GM19438 (cell line): ENCODE measurements around the gene RAB6A.
A peak's percentile ranks its signal among the peaks of the same experiment; 100 is the strongest.
"Not testable (repeated sequence)": the region's sequence is repeated elsewhere in the genome, so short reads cannot be mapped to it uniquely, and the experiment has no call there.

Experiments used
- ATAC-seq: cut with Tn5 transposase; IDR thresholded peaks from one replicate; pipeline ENCODE4 v1.9.1; 2021; ENCODE audit warnings: low read depth; ENCODE audit not compliant: unreplicated experiment

Gene RAB6A

DNA sequence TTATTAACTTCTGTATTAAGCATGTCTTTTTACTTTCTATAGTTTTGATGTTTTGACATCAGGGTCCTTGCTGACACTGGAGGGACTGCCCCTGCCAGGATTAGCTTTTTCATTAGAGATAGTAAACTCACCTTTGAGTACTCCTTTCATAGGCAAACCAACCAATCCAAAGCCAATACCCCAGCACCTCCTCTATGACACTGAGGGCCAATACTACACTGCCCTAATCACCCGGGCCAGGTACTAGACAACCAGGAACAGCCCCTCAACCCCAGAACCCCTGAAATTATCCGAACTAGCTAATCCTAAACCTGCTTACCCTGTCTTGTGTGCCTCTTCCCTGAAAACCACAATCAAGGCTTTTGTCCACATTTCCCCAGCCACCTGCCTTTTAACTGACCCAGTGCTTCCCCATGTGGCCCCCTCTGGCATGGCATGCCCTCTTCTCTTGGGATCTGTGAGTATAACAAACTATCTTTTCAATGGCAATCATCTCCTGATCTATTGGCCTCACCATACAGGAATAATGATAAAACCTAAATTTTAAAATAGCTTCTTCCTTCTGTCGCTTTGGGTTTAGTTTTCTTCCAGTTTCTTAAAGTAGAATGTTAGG is 31.2 kb downstream of the RAB6A start:
- ATAC-seq, result no peak

DNA sequence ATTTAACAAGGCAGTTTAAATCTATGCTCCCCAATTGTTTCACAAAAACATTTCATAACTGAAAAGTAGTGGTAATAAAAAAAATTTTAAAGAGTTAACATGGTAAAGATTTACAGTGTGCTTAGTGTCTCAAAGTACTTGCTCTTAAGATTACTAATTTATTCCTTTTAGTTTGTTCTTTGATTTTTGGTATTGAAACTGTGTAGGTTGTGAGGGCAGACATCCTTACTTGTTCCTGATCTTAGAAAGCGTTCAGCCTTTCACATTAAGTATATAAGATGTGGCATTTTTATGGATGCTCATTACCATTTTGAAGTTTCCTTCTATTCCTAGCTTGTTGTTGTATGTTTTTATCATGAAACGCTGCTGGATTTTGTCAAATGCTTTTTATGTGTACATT is 32.9 kb downstream of the RAB6A start:
- no peak for ATAC-seq

DNA sequence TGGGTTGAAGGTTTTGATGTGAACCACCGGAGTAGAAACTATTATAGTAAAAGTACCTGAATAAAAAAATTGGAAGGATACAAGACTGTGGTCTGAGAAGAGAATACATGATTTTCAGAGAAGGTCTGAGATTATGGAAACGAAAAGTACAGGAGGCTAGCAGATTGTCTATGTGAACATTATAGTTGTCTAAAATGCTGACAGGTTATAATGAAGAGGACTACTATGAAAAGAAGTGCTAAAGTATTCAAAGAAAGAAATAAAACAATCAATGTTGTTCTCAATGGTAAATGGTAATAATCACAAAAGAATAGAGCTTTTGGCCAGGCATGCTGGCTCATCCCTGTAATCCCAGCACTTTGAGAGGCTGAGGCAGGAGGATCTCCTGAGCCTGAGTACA is 34.0 kb downstream of the RAB6A start:
- no peak for ATAC-seq

DNA sequence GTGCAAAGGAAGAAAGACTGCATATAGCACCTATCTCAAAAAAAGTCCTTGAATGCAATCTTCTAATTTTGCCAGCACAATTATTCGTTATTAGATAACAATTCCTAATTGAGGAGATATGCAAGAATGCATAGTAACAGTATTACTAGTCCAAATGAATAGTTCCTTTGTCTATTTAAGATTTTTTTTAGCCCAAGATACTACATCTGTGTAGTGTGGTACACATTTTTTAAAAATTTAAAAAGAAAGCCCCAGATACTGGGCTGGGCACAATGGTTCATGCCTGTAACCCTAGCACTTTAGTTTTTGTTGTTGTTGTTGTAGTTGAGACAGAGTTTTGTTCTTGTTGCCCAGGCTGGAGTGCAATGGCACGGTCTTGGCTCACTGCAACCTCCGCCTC is 43.7 kb downstream of the RAB6A start:
- no peak for ATAC-seq

DNA sequence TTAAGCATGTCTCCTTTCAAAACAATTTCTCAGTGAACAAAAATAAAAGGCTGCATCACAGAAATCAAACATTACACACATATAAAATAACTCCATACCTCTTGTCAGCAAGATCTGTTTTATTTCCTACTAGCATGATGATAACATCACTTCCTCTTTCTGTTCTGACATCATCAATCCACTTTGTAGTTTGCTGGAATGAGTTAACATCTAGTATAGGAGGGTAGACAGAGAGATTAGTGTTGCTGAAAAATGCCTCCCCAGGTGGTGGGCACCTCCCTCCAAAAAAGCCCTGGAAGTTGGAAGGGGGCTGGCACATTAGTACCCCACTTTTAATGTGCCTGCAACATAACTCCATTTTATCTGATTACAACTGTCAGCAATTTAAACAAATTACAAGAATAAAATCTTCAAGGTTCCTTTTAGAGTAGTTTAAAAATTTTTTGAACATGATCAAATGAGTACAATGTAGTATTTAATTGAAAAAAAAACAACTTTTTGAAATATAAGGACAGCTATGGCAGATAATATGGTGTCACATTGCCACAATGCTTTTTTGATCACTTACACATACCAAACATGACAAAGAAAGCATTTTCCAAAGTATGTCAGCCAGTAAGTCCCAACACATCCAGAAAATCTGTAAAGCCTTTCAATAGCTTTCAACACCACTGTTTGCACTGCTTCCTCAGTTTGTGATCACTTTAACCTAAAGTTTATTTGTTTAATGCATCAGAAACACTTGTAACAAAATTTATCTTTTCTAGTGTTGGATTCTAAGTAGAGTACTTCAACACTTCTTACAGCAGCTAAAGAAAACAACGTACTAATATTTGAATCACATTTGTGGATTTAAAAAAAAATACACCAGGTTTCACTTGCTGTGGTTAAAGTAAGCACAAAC is 44.5 kb downstream of the RAB6A start:
- no peak for ATAC-seq

DNA sequence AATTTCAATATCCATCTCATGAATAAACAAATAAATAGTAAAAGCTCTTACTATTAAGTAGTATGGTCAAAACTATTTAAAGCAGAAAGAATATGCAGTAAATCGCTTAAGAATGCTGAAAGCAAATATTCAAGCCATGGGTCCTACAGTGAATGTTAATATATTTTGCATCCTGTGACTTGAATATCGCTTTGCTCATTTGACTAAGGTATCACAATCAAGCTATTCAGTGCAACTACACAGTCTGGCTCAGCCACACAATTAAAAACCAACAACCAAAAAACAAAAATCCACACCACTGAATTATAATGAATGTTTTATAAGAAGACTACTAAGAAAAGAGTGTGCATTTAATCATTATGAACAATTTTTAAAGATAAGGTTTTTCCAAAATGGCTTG is 45.3 kb downstream of the RAB6A start:
- ATAC-seq, result no peak

DNA sequence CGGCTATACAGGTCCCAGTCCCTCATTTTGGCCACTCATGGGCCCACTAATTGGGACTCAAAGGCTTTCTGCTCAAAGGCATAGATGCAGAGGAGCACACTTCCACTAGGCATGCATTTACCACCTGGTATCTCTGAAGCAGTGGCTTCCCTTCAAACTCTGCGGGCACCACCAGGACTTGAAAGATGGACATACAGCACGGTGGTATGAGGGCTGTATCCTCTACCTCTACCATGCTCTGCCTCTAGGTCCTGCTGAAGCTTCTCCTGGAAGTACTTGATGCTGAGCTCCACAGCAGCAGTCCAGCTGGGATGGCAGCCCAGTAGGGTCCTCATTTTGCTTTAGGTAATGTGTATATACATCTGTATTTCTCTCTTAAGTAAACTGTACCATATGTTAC is 49.9 kb downstream of the RAB6A start:
- no peak for ATAC-seq

DNA sequence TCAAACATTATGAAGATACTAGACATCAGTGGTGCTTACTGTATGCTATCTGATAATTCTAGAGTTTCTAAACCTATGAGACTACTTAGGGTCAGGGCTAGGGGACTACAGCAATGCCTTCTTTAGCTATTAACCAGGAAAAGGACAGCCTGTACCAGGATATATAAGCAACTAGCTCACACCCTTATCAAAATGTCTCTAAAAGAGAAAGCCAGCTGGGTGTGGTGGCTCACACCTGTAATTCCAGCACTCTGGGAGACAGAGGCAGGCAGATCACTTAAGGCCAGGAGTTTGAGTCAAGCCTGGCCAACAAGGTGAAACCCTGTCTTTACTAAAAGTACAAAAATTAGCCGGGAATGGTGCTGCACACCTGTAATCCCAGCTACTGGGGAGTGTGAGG is 55.8 kb downstream of the RAB6A start:
- ATAC-seq, result no peak

DNA sequence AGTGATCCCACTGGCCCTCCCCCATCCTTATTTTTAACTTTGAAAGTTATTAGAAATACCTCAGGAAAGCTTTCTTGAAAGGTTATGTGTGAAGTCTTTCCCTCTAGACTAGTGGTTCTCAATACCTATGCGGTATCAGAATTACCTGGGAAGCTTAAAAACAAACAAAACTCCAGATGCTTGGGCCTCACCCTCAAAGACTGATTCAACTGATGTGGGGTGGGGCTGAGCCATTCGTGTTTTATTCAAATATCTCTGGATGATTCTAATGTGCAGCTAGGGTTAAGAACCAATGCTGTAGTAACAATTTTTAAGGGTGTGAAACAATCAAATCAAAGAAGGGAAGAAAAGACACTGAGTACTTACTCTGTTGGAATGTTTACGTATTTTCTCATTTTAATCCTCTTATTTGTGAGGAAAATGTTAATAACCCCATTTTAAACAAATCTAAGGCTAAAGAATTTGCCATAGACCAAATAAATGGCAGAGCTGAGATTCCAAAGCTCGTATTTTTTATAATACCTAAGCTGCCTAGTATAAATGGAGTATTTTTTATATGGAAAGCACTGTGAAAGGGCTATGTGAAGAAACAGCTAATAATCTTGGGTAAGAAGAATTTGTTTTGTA is 66.9 kb downstream of the RAB6A start:
- no peak for ATAC-seq

DNA sequence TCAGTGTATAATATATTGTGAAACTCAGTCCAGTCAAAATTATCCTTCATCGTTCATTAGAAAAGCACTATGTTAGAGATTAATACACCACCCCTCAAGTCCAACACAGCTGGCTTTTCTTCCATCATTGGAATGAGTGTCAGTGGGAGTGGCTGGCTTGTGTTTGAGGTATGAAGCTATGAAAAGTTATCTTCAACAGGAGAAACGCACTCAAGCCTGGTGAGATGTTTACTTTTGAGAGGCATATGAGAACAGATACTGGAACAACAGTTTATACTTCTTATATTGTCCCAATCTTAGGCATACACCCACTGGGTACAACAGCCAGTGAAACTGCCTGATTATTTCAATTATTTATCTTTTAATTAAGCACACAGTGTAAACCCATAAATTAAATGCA is 80.2 kb downstream of the RAB6A start:
- no peak for ATAC-seq

DNA sequence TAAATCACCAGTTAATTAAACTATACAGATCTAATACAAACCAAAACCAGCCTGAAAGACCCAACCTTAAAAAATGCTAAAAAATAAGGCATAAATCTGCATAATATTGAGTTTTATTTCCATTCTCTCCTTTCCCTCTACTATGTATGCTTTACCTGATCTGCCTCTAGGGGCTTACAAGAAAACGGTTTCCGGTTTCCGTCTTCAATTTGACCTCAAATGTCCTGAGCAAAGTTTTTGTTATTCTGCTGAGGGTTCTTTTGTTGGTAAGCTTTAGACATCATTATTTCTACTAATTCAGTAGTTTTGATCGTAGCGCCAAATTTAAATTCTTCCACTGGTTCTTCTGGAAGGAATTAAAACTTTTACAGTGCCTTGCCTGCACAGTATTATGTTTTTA is 84.3 kb downstream of the RAB6A start:
- ATAC-seq, result not testable (repeated sequence)

DNA sequence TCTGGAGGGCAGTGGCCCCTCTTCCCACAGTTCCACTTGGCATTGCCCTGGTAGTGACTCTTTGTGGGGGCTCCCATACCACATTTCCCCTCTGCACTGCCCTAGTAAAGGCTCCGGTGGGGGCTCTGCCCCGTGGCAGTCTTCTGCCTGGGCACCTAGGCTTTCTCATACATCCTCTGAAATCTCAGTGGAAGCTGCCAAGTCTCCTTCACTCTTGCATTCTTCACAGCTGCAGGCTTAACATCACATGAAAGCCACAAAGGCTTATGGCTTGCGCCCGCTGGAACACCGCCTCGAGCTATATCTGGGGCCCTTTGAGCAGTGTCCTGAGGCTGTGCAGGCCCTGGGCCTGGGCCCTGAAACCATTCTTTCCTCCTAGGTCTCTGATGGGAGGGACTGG is 89.2 kb downstream of the RAB6A start:
- ATAC-seq, result no peak

DNA sequence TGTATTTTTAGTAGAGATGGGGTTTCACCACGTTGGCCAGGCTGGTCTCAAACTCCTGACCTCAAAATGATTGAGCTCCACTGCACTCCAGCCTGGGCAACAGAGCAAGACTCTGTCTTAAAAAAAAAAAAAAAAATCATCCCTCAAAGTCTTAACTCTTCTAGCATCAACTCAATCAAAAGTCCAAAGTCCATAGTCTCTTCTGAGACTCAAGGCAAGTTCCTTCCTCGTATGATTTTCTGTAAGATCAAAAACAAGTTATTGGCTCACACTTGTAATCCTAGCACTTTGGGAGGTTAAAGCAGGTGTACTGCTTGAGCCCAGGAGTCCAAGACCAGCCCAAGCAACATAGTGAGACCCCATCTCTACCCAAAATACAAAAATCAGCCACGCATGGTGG is 90.1 kb downstream of the RAB6A start:
- ATAC-seq, result no peak

DNA sequence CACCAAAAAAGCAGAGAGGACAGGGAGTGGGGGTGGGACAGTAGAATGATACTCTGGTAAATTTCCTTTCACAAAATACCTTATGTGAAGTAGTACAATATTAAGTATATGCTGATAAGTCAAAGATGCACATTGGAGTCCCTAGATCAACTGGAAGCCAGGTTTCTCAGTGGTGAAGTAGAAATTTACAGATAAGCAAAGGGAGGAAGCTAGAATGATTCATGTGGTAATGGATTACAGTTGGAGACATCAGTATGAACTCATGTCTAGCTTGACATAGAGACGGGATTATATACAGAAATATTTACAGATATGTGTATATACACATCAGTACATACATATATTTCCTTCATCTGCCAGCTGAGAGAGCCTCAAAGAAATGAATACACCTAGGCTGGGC is 93.0 kb downstream of the RAB6A start:
- ATAC-seq, result no peak

DNA sequence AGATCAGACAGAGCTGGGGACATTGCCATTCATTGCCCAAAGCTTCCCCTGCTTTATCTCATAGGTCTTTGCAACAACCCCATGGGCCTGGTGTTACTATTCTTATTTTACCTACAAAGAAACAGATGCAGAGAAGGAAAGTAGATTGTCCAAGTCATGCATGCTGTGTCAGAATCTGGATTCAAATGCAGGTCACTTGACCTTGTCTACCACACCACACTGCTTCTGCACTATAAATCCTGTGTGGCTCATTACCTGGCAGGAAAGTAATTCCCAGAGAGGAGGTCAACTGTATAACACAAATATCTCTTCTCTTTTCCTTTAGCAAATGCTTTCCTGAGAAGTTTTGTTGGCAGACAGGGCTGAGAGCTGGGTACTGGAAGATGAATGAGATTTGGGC is 96.0 kb downstream of the RAB6A start:
- ATAC-seq, result no peak

DNA sequence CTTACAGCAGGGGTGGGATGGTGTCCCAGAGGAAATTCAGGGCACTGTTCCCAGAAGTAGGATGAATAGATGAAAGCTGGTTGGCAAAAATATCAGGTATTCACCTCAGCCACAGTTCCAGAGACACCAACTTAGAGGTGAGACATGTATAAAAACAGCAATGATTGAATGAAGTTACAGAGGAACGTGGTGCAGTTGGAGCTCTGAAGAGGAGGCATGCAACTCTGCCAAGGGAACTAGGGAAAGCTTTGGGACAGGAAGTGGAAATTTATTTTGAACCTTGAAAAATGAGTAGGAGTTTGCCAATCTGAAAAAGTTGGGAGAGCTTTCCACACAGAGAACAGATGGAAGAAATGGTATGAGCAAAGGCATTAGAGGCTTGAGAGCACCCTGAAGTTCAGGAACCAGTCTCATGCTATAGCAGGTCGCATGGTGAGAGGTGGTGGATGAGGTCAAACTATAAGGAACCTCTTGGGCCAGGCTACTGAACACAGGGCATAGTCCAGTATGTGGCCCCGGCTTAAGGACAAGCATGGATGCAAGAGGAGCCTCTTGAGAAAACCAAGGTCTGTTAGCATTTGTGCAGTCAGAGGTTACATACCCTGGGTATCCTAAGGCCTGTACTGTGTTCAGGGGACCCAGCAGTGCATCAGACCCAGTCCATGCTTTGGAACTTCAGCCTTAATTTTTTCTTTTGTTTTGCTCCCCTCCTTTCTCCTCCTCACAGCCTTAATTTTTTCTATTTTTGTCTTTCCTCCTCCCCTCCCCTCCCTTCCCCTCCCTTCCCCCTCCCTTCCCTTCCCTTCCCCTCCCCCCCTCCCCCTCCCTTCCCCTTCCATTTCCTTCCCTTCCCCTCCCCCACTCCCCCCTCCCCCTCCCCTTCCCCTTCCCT is 97.0 kb downstream of the RAB6A start:
- ATAC-seq, result no peak

DNA sequence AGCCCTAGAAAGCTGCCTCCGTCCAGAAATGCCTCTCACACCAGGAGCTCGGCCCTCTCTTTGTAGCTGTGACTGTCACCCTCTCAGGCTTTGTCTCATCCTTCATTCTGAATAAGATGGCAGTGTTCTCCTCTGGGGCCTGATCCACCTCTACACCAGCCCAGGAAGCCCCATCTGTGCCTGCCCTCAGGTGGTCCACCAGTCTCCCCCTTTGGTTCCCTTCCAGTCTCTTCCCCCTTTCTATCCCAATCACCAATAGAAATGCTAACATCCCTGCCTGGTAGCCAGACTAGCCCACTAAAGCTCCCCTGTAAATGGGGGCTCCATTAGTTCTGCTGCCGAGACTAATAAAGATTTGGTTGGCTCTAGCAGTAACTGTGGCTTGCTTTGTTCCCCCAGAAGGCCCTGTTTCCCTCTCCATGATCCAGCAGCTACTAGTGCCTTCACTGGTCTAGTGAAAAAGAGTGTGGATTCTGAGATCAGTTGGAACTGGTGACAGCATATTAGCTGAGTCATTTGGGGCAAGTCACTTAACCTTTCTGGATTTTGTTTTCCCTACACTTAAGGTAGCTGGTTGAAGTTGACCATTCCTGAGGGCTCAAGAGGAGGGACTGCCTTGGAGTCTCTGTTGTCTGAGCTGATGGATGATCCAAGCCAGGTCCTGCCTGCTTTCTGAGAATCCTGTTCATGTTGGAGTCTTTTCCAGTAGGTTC is 98.3 kb downstream of the RAB6A start:
- ATAC-seq, result no peak

DNA sequence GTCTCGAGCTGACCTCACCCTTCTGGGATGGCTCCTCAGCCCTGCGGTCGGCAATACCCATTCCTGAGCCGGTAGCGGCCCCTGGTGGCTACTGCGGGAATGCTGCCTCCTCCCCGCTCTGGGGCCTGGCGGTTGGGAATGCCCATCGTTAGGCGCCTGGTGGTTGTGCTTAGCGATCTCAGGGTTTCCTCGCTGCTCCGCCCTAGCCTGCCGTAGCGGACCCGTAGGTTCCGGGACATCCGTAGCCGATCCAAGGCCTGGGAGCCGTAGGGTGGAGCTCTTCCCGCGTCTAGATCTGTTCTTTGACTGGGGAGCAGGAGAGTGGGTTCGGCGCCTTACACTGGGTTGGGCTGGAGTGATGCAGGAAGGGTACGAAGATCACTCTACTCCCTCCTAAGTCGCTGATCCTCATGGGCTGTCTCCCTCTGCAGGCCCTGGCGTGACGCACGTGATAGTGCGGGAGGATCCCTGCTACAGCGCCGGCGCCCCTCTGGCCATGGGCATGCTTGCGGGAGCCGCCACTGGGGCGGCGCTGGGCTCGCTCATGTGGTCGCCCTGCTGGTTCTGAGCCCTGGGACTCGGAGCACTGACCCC is 99.7 kb downstream of the RAB6A start:
- ATAC-seq, result peak; percentile 81

DNA sequence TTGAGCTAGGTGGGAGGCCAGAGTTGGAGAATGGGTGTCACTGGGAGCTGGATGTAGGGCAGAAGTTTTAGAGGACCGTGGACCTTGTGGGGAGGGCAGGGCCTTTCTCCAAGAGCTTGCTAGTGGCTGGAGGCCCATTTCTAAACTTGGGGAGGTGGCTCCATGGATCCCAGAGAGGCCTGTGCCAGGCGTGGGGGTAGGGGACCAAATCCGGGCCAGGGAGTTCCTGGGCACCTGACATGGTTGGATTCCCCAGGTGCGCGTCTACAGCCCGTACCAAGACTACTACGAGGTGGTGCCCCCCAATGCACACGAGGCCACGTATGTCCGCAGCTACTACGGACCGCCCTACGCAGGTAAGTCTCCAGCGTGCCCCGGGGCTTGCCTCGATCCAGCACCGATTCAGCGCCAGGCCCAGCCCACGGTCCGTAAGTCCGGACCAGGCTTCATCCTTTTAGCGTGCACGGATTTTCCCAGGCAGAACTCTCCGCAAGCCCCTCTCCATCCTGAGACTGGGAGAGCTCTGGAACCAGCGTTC is 100.3 kb downstream of the RAB6A start:
- no peak for ATAC-seq

DNA sequence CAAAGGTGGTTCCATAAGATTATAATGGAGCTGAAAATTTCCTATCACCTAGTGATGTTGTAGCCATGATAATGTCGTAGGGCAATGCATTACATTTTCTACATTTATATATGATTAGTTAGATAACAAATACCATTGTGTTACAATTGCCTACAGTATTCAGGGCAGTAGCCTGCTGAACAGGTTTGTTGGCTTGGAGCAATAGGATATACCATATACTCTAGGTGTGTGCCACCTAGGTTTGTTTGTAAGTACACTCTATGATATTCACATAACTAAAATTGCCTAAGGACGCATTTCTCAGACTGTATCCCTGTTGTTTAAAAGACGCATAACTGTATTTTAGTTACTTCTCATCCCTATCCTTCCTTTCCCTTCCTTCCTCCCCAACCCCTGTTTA is 100.9 kb downstream of the RAB6A start:
- no peak for ATAC-seq
